CD4-positive, alpha-beta T cell treated with Interleukin-4 for 1 hour (primary cell): Measurements from ENCODE around the gene MOV10.
A peak's percentile ranks its signal among the peaks of the same experiment; 100 is the strongest.
"Not testable (repeated sequence)": the region's sequence is repeated elsewhere in the genome, so short reads cannot be mapped to it uniquely, and the experiment has no call there.

Experiments
- DNase-seq, 2 donors: peaks; one replicate each; pipeline ENCODE4 v3.0.0-alpha.2; 2020 to 2022

MOV10 gene

GRCh38 chr1:112674440-112674985 is at the start of gene MOV10:
Gene MOV10, plus strand, starts transcription at chr1:112674659. Its CDS starts 254 bp downstream, at chr1:112674913.
- DNase-seq: peak; percentile 54 to 69

- DNase-seq: no peak
Observed at GRCh38 chr1:112625696-112626095, 48.8 kb upstream of the MOV10 start.

GRCh38 chr1:112626193-112626592 is 48.3 kb upstream of the MOV10 start:
- DNase-seq: no peak

GRCh38 chr1:112626887-112627286 is 47.6 kb upstream of the MOV10 start:
- DNase-seq: no peak

GRCh38 chr1:112628516-112628915 is 45.9 kb upstream of the MOV10 start:
- DNase-seq: no peak

GRCh38 chr1:112629256-112629655 is 45.2 kb upstream of the MOV10 start:
- DNase-seq: no peak

- no peak for DNase-seq
Observed at GRCh38 chr1:112633628-112634027, 40.8 kb upstream of the MOV10 start.

GRCh38 chr1:112634367-112634766 is 40.1 kb upstream of the MOV10 start:
- DNase-seq: no peak

- no peak for DNase-seq
Observed at GRCh38 chr1:112636056-112636455, 38.4 kb upstream of the MOV10 start.

GRCh38 chr1:112636597-112637253 is 37.7 kb upstream of the MOV10 start:
- no peak for DNase-seq

GRCh38 chr1:112637254-112638109 is 37.0 kb upstream of the MOV10 start:
- no peak for DNase-seq

- DNase-seq: no peak
Observed at GRCh38 chr1:112638110-112638428, 36.4 kb upstream of the MOV10 start.

GRCh38 chr1:112640437-112640836 is 34.0 kb upstream of the MOV10 start:
- DNase-seq: not testable (repeated sequence)

GRCh38 chr1:112643080-112643479 is 31.4 kb upstream of the MOV10 start:
- DNase-seq: no peak

- no peak for DNase-seq
Observed at GRCh38 chr1:112646225-112646624, 28.2 kb upstream of the MOV10 start.

- no peak for DNase-seq
Observed at GRCh38 chr1:112651205-112651604, 23.3 kb upstream of the MOV10 start.

- no peak for DNase-seq
Observed at GRCh38 chr1:112665857-112666256, 8.6 kb upstream of the MOV10 start.

- DNase-seq: no peak
Observed at GRCh38 chr1:112666946-112667345, 7.5 kb upstream of the MOV10 start.

GRCh38 chr1:112672009-112672408 is 2.5 kb upstream of the MOV10 start:
- no peak for DNase-seq

- no peak for DNase-seq
Observed at GRCh38 chr1:112672842-112673241, 1.6 kb upstream of the MOV10 start.

- peak in 1 of 2 donors; percentile 48 for DNase-seq
Observed at GRCh38 chr1:112673592-112674439, 643 bp upstream of the MOV10 start.

- DNase-seq: no peak
Observed at GRCh38 chr1:112674986-112675727, 698 bp downstream of the MOV10 start.
